Measurements from ENCODE around the gene PCDH11X.
"Not testable (repeated sequence)": the region's sequence is repeated elsewhere in the genome, so short reads cannot be mapped to it uniquely, and the experiment has no call there.

The PCDH11X gene

GRCh38 chrX:91779135-91779534 is at the start of gene PCDH11X:
Gene PCDH11X, plus strand, starts transcription at chrX:91779375. Its CDS starts 56,130 bp downstream, at chrX:91835505.
- not testable (repeated sequence) for DNase-seq (ENCODE audit: low spot score)

GRCh38 chrX:91747446-91747845 is 31.7 kb upstream of the PCDH11X start:
- not testable (repeated sequence) for DNase-seq (ENCODE audit: low spot score)

GRCh38 chrX:91753022-91753421 is 26.2 kb upstream of the PCDH11X start:
- DNase-seq (ENCODE audit: low spot score): not testable (repeated sequence)

- not testable (repeated sequence) for DNase-seq (ENCODE audit: low spot score)
These were observed 8.3 kb upstream of the PCDH11X start for GRCh38 chrX:91770619-91771488.

GRCh38 chrX:91773943-91774342 is 5.2 kb upstream of the PCDH11X start:
- not testable (repeated sequence) for DNase-seq (ENCODE audit: low spot score)

GRCh38 chrX:91780008-91780407 is 833 bp downstream of the PCDH11X start:
- DNase-seq (ENCODE audit: low spot score): not testable (repeated sequence)

- not testable (repeated sequence) for DNase-seq (ENCODE audit: low spot score)
These were observed 1.5 kb downstream of the PCDH11X start for GRCh38 chrX:91780698-91781097.

GRCh38 chrX:91781553-91782298 is 2.6 kb downstream of the PCDH11X start:
- DNase-seq (ENCODE audit: low spot score): not testable (repeated sequence)

GRCh38 chrX:91782825-91783224 is 3.6 kb downstream of the PCDH11X start:
- not testable (repeated sequence) for DNase-seq (ENCODE audit: low spot score)

- DNase-seq (ENCODE audit: low spot score): not testable (repeated sequence)
These were observed 38.4 kb downstream of the PCDH11X start for GRCh38 chrX:91817537-91817936.

- not testable (repeated sequence) for DNase-seq (ENCODE audit: low spot score)
These were observed 46.1 kb downstream of the PCDH11X start for GRCh38 chrX:91825321-91825720.

Data from CD4-positive, alpha-beta T cell treated with Interleukin-15 for 4 hours (primary cell).